Sigmoid colon (tissue), 7 donors: ENCODE data around the gene MED17. TPM values are rescaled to one million over a fixed set of nuclear protein-coding genes. Genes with fewer than 3 reads are reported as not detected.

ENCODE experiments used
- DNase-seq: peaks from one replicate; pipeline ENCODE4 v3.0.0-alpha.2; 2019
- H3K27ac ChIP-seq, 4 donors: fragments of 200-600 bp; sonication (generic); one replicate each; pipeline ENCODE4 v1.5.1; 2016 to 2019; ENCODE audit warnings: mild to moderate bottlenecking in 1 of 4
- H3K27me3 ChIP-seq, 3 donors: fragments of 200-600 bp; sonication (generic); one replicate each; pipeline ENCODE4 v1.5.1; 2019; ENCODE audit warnings: mild to moderate bottlenecking in 1 of 3
- H3K36me3 ChIP-seq, 4 donors: fragments of 200-600 bp; sonication (generic); one replicate each; pipeline ENCODE4 v1.5.1; 2016 to 2019
- H3K4me1 ChIP-seq, 4 donors: fragments of 200-600 bp; sonication (generic); one replicate each; pipeline ENCODE4 v1.5.1; 2017 to 2019
- H3K4me3 ChIP-seq, 4 donors: fragments of 200-600 bp; sonication (generic); one replicate each; pipeline ENCODE4 v1.5.1; 2017 to 2019; ENCODE audit warnings: mild to moderate bottlenecking in 2 of 4, moderate library complexity in 1 of 4
- H3K9me3 ChIP-seq, 4 donors: fragments of 200-600 bp in 3 of 4; sonication (generic) in 3 of 4; one replicate each; pipeline versions ENCODE4 v1.5.1 to v1.6.1; 2013 to 2019
- CTCF ChIP-seq, 4 experiments: fragments of 450-650 bp in 3 of 4; fragments of 200-600 bp in 1 of 4; IDR thresholded peaks; one replicate each; pipeline ENCODE4 v1.5.1; 2016 to 2019; ENCODE audit warnings: antibody characterized with exemption in 4 of 4, mild to moderate bottlenecking in 3 of 4, moderate library complexity in 2 of 4
- EP300 ChIP-seq, 4 donors: sonication (generic); formaldehyde crosslinking; IDR thresholded peaks; one replicate each; pipeline ENCODE4 v1.6.1; 2017; ENCODE audit warnings: antibody characterized with exemption in 4 of 4
- POLR2A ChIP-seq, 2 donors: fragments of 450-650 bp; IDR thresholded peaks; one replicate each; pipeline ENCODE4 v1.6.1; 2016; ENCODE audit warnings: antibody characterized with exemption in 2 of 2, mild to moderate bottlenecking in 2 of 2, moderate library complexity in 2 of 2
- POLR2AphosphoS5 ChIP-seq, 4 donors: sonication (generic); formaldehyde crosslinking; IDR thresholded peaks; one replicate each; pipeline ENCODE4 v1.6.1; 2017; ENCODE audit warnings: antibody characterized with exemption in 4 of 4
- WGBS, 2 donors: extraction: QIAGEN DNeasy Blood & Tissue Kit; methylation state at CpG; one replicate each; pipeline ENCODE4 v1.1.7; 2013; 5-methylcytosine and 5-hydroxymethylcytosine counted together
- intact Hi-C: fragments of 100-400 bp; cut with DNase I; formaldehyde crosslinking; loops from one replicate; pipeline ENCODE4 v1.15.1; 2023
- polyA plus RNA-seq, 3 donors: library from polyadenylated mRNA; stranded (reverse); fragments of 200-250 nt; gene quantifications; one replicate each; pipeline ENCODE4 v1.2.3, GENCODE V29; 2013
- total RNA-seq, 4 donors: library from RNA; depleted of rRNA; stranded (reverse); fragments of >200 nt; gene quantifications; one replicate each; pipeline ENCODE4 v1.1.0, GENCODE V29; 2016
- donor health status: healthy with polysubstance abuse.
- donor health status: Bipolar disorder and iron deficiency.
- donor health status: healthy.

The MED17 gene
- total and polyA plus RNA-seq, 7 donors = 7.2 to 28.9 (median 19.9) TPM

DNA sequence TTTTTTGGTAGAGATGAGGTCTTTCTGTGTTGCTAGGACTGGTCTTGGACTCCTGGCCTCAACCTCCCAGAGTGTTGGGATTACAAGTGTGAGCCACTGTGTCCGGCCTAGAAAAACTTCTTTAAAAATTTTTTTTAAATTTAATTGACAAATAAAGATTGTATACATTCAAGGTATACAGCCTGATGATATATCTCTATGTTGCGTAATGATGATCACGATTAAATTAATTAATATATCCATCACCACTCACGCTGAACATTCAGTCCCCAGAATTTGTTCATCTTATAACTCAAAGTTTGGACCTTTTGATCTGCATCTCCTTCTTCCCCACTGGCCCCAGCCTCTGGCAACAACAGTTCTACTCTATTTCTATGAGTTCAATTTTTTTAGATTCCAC lies 39.1 kb downstream of the MED17 start:
- H3K4me3 ChIP-seq = no peak overlapping the region
- H3K4me1 ChIP-seq = peaks cover 0 to 16% (median 3%) of the 10 kb centered on the region in 4 donors
- no peaks in the 10 kb centered on the region for H3K36me3 ChIP-seq
- no peaks in the 10 kb centered on the region for H3K27me3 ChIP-seq
- TF ChIP-seq EP300 (IDR thresholded peaks at IDR 0.05) (no peak), POLR2A (IDR thresholded peaks at IDR 0.05) (no peak)
- 96 to 97% methylated on average over 4 of the region's 4 CpGs for WGBS, 2 donors
- no peak for DNase-seq
- H3K9me3 ChIP-seq = no peaks in the 10 kb centered on the region
- H3K27ac ChIP-seq = no peak overlapping the region
- intact Hi-C loops = no loop called here

DNA sequence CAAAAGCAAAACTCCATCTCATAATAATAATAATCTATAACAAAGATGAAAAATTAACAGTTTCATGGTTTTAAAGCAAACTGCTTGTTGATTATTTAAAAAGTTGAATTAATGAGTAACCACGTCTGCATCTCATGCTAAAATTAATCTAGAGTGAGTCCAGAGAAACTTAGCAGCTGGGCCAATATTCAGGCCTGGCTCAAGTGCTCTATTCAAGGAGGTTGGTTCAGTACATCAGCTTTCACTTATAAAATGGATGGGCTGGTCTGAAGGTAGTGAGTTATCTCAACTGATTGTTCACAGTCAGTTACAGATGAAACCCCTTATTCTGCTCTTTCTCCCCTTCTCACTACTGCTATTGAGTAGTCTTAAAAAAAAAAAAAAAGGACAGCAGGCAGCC lies 43.3 kb downstream of the MED17 start:
- DNase-seq = no peak
- WGBS, 2 donors = 91 to 92% methylated on average over 1 of the region's 1 CpG
- Histone ChIP-seq H3K36me3 (no peaks in the 10 kb centered on the region), H3K4me1 (peaks cover 0 to under 1% (median 0%) of the 10 kb centered on the region in 4 donors), H3K27ac (no peak overlapping the region), H3K4me3 (no peak overlapping the region), H3K9me3 (no peaks in the 10 kb centered on the region), H3K27me3 (no peaks in the 10 kb centered on the region)
- TF ChIP-seq EP300 (IDR thresholded peaks at IDR 0.05) = no peak
- no peak for TF ChIP-seq CTCF (IDR thresholded peaks at IDR 0.05)
- no peak for TF ChIP-seq POLR2A (IDR thresholded peaks at IDR 0.05)
- TF ChIP-seq POLR2AphosphoS5 (IDR thresholded peaks at IDR 0.05) = no peak
- intact Hi-C loops = no loop called here

DNA sequence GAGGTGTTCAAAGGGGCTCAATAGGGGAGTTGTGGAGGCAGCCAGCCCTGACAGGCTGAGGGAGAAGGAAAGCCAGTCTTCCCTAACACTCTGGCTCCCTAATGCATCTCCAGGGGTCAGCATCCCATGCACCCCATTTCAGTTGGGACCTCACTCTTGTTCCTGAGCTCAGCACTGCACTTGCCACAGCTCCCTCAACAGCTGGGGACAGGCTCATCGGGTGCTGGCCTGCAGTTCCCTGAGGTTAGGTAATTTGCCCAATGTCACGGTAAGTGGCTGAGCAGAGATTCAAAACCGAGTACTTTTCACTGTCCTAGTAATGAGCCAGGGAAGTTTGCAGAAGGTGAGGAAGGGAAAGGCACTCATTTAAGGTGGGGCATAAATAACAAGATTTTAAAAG lies 45.5 kb downstream of the MED17 start:
- DNase-seq = no peak
- intact Hi-C loops = no loop called here

GRCh38 chr11:93831343-93832127 lies 47.5 kb downstream of the MED17 start:
- WGBS, 2 donors = 18 to 61% methylated on average over 3 of the region's 3 CpGs
- Histone ChIP-seq H3K27ac (no peak overlapping the region), H3K4me3 (no peak overlapping the region), H3K27me3 (no peaks in the 10 kb centered on the region), H3K4me1 (peaks cover 0 to 14% (median 0%) of the 10 kb centered on the region in 4 donors), H3K36me3 (no peaks in the 10 kb centered on the region), H3K9me3 (no peaks in the 10 kb centered on the region)
- TF ChIP-seq POLR2A (IDR thresholded peaks at IDR 0.05) = no peak
- TF ChIP-seq POLR2AphosphoS5 (IDR thresholded peaks at IDR 0.05) = no peak
- no peak for TF ChIP-seq EP300 (IDR thresholded peaks at IDR 0.05)
- TF ChIP-seq CTCF (IDR thresholded peaks at IDR 0.05) = no peak
- intact Hi-C loops = no loop called here
- no peak for DNase-seq

More for the DNA sequence above, 45.5 kb downstream of the MED17 start:
- Histone ChIP-seq H3K36me3 (no peaks in the 10 kb centered on the region), H3K27me3 (no peaks in the 10 kb centered on the region), H3K27ac (no peak overlapping the region), H3K4me3 (no peak overlapping the region), H3K9me3 (no peaks in the 10 kb centered on the region), H3K4me1 (peaks cover 0 to 14% (median 0%) of the 10 kb centered on the region in 4 donors)
- 25 to 77% methylated on average over 3 of the region's 3 CpGs for WGBS, 2 donors
- no peak for TF ChIP-seq POLR2AphosphoS5 (IDR thresholded peaks at IDR 0.05)
- no peak for TF ChIP-seq EP300 (IDR thresholded peaks at IDR 0.05)
- TF ChIP-seq POLR2A (IDR thresholded peaks at IDR 0.05) = no peak
- TF ChIP-seq CTCF (IDR thresholded peaks at IDR 0.05) = no peak

DNA sequence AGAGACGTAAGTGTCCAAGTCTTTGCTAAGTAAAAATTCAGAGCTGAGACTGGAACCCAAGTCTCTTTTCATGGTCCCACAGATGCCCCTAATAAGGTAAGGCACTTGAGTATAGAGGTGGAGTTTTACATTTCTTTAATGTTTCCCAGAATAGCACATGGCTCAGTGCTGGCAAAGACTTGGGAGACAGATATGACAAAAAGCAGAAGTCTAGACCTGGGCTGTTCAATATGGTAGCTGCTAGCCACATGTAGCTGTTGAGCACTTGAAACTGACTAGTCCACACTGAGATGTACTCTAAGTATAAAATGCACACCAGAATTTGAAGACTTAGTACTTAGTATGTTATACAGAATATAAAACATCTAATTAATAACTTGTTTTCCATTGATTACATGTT lies 48.7 kb downstream of the MED17 start:
- Histone ChIP-seq H3K27me3 (no peaks in the 10 kb centered on the region), H3K9me3 (no peaks in the 10 kb centered on the region), H3K36me3 (no peaks in the 10 kb centered on the region), H3K27ac (peak overlapping the region in 1 of 4 donors; percentile 63), H3K4me1 (peaks cover 0 to 14% (median 0%) of the 10 kb centered on the region in 4 donors), H3K4me3 (no peak overlapping the region)
- 92 to 95% methylated on average over 1 of the region's 1 CpG for WGBS, 2 donors
- intact Hi-C loops = no loop called here
- DNase-seq = no peak
- TF ChIP-seq CTCF (IDR thresholded peaks at IDR 0.05) = no peak
- no peak for TF ChIP-seq EP300 (IDR thresholded peaks at IDR 0.05)
- TF ChIP-seq POLR2AphosphoS5 (IDR thresholded peaks at IDR 0.05) = peak in 3 of 4 donors; percentile 7 to 39 (median 23)
- no peak for TF ChIP-seq POLR2A (IDR thresholded peaks at IDR 0.05)
